Activated CD4-positive, alpha-beta memory T cell treated with anti-CD3 and anti-CD28 coated beads, Interleukin-2, amount 10 ng/mL, durations not matched to agents 7 days and 5 days (primary cell): ENCODE data around the gene ESRRA. TPM values are rescaled to one million over a fixed set of nuclear protein-coding genes. Genes with fewer than 3 reads are reported as not detected.

ENCODE experiments used
- CTCF ChIA-PET: fragments of 350-600 bp; sonication (Branson Sonifier 250); formaldehyde crosslinking; loops from one replicate; lab custom pipeline; 2021; ENCODE audit warnings: antibody characterized with exemption, inconsistent platforms; lab: Charles Lee
- POLR2A ChIA-PET: fragments of 350-600 bp; sonication (Branson Sonifier 250); formaldehyde crosslinking; loops from one replicate; lab custom pipeline; 2021; ENCODE audit warnings: antibody characterized with exemption; lab: Charles Lee
- DNase-seq: peaks from one replicate; pipeline ENCODE4 v3.0.0-alpha.2; 2020
- H3K27ac Mint-ChIP-seq: one replicate; pipeline ENCODE4 v1.8.0; 2021; ENCODE audit warnings: mild to moderate bottlenecking, mixed read lengths
- H3K27me3 Mint-ChIP-seq: one replicate; pipeline ENCODE4 v1.8.0; 2021; ENCODE audit warnings: mixed read lengths
- H3K36me3 Mint-ChIP-seq: one replicate; pipeline ENCODE4 v1.8.0; 2021; ENCODE audit warnings: low read depth, mixed read lengths
- H3K4me1 Mint-ChIP-seq: one replicate; pipeline ENCODE4 v1.8.0; 2021; ENCODE audit warnings: mixed read lengths
- H3K4me3 Mint-ChIP-seq: one replicate; pipeline ENCODE4 v1.8.0; 2021; ENCODE audit warnings: mild to moderate bottlenecking, mixed read lengths
- H3K9me3 Mint-ChIP-seq: one replicate; pipeline ENCODE4 v1.8.0; 2021; ENCODE audit warnings: mixed read lengths
- total RNA-seq, 2 experiments: library from RNA; stranded (reverse); gene quantifications; one replicate each; pipeline ENCODE4 v1.2.3, GENCODE V29; 2021

ESRRA gene
- total RNA-seq, 2 experiments from 2014 or later, result 38.5 to 42.2 TPM

DNA sequence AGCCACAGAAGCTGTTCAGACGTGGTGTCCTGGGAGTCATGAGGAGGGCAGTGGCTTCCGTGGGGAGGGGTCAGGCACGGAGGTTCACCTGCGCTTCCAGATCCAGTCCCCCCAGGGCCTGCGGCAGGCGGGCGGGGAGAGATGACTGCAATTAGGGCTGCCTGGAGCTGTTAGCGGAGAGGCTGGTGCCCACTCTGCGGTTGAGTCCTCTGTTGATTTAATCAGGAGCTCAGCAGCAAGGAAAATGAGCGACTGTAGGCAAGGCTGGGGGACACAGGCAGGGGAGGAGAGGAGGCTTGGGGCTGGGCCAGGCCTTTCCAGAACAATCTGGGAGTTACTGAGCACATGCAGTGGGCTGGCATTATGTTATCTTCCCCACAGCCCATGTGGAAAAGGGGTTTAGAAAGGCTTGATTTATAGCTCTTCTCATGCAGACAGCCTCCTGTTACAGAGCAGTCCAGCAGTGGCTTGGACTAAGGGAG lies 40.9 kb upstream of the ESRRA start:
- DNase-seq, result no peak
- Mint-ChIP-seq H3K4me3 (no peak overlapping the region), H3K27ac (no peak overlapping the region), H3K9me3 (no peaks in the 10 kb centered on the region), H3K36me3 (peaks cover 24% of the 10 kb centered on the region), H3K4me1 (peaks cover 23% of the 10 kb centered on the region), H3K27me3 (no peaks in the 10 kb centered on the region)
- POLR2A ChIA-PET, result interaction anchor here (1.1 to 2.7 kb wide), 3 partner anchors 13 to 23 kb away, joined by 3 to 11 read pairs (median 5); partner anchors contain the start of gene PLCB3
- CTCF ChIA-PET, result interaction anchor here (3.3 kb wide), 1 partner anchor 14 kb away, joined by 16 read pairs; the partner anchor contains the start of gene PLCB3

DNA sequence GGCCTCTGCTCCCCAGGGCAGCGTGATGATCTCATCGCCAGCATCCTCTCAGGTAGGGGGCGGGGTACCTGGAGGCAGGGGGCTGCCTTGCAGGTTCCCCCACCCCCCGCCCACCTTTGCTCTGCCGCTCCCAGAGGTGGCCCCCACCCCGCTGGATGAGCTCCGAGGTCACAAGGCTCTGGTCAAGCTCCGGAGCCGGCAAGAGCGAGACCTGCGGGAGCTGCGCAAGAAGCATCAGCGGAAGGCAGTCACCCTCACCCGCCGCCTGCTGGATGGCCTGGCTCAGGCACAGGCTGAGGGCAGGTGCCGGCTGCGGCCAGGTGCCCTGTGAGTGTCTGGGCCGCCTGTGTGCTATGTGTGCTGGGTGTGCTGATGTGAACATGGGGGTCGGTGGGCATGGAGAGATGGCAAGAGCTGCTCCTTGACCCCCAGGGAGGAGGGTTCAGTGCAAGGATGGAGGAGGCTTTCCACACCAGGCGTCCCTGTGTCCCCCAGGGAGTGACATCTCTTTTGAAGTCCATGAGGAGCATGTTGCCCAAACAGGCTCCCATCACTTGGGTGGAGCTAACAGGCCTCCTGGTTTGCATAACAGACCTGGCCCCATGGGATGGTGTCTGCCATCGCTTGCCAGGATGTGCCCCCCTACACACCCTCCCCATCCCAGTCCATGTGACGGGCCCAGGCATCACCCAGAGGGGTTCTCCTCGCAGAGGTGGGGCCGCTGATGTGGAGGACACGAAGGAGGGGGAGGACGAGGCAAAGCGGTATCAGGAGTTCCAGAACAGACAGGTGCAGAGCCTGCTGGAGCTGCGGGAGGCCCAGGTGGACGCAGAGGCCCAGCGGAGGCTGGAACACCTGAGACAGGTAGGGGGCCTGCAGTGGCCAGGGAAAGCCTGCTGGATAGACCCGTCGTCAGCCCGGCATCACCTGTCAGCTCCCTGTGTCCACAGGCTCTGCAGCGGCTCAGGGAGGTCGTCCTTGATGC lies 39.9 kb upstream of the ESRRA start:
- Mint-ChIP-seq H3K27ac (no peak overlapping the region), H3K4me3 (no peak overlapping the region), H3K4me1 (peaks cover 20% of the 10 kb centered on the region), H3K36me3 (peaks cover 19% of the 10 kb centered on the region), H3K27me3 (no peaks in the 10 kb centered on the region), H3K9me3 (no peaks in the 10 kb centered on the region)
- ChIA-PET POLR2A (interaction anchor here (1.3 to 2.7 kb wide), 2 partner anchors 9 to 14 kb away, joined by 4 to 11 read pairs; partner anchors contain the start of gene PLCB3), CTCF (interaction anchor here (3.3 kb wide), 1 partner anchor 15 kb away, joined by 16 read pairs; the partner anchor contains the start of gene PLCB3)
- no peak for DNase-seq

DNA sequence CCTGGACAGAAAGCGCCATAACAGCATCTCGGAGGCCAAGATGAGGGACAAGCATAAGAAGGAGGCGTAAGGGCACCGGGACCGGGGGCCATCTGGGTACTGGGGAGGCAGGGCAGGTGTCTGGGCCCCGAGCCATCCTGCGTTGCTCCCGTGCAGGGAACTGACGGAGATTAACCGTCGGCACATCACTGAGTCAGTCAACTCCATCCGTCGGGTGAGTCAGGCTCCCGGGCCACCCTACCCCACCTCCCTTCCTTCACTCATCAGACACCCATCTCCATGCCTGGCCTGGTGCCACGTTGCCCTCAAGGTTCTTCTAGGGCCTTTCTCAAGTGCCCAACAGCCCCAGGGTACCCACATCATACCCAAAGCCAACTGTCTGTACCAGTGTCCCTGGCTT lies 39.0 kb upstream of the ESRRA start:
- POLR2A ChIA-PET, result interaction anchor here (1.7 to 6.5 kb wide), 2 partner anchors 12 to 19 kb away, joined by 6 to 131 read pairs; partner anchors contain the start of genes PLCB3 and PPP1R14B
- no peak for DNase-seq
- H3K27ac Mint-ChIP-seq, result peak overlapping the region; percentile 42

DNA sequence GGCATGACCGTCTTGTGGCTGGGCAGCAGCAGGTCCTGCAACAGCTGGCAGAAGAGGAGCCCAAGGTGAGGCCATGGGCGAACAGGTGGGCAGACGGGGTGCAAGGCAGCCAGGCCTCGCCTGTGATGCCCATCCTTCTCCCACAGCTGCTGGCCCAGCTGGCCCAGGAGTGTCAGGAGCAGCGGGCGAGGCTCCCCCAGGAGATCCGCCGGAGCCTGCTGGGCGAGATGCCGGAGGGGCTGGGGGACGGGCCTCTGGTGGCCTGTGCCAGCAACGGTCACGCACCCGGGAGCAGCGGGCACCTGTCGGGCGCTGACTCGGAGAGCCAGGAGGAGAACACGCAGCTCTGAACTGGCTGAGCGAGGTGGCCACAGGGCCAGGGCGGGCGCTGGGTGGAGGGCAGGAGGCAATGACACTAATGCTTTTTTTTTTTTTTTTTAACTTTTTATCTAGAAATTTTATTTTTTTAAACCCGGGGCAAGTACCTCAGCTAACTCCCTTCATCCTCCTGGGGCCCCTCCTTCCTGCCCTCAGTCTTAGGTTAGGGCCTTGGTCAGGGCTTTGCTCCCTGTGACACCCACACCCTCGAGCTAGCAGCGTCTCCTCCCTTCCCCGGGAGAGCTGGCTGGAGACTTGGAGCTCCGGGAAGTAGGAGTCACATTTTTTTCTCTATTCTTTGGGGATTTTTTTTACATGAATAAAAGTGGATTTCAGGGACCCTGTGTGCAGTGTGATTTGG lies 37.9 kb upstream of the ESRRA start:
- Mint-ChIP-seq H3K4me1 (peaks cover 27% of the 10 kb centered on the region), H3K27ac (peak overlapping the region; percentile 89), H3K36me3 (peaks cover 20% of the 10 kb centered on the region), H3K4me3 (no peak overlapping the region), H3K9me3 (no peaks in the 10 kb centered on the region), H3K27me3 (no peaks in the 10 kb centered on the region)
- ChIA-PET CTCF (interaction anchor here (0.7 to 7.0 kb wide), 3 partner anchors 17 to 50 kb away, joined by 3 to 80 read pairs (median 24); partner anchors contain the start of genes CATSPERZ, ESRRA and TRMT112), POLR2A (interaction anchor here (0.9 to 6.5 kb wide), 8 partner anchors 9 to 81 kb away, joined by 5 to 161 read pairs (median 48); partner anchors contain the start of genes BAD, ESRRA, FERMT3 and GPR137)
- no peak for DNase-seq

More for the DNA sequence above, 39.0 kb upstream of the ESRRA start:
- Mint-ChIP-seq H3K27me3 (no peaks in the 10 kb centered on the region), H3K4me3 (no peak overlapping the region), H3K36me3 (peaks cover 19% of the 10 kb centered on the region), H3K9me3 (no peaks in the 10 kb centered on the region), H3K4me1 (peaks cover 20% of the 10 kb centered on the region)
- CTCF ChIA-PET, result interaction anchor here (7.0 kb wide), 1 partner anchor 37 kb away, joined by 80 read pairs; the partner anchor contains the start of genes CATSPERZ and ESRRA

DNA sequence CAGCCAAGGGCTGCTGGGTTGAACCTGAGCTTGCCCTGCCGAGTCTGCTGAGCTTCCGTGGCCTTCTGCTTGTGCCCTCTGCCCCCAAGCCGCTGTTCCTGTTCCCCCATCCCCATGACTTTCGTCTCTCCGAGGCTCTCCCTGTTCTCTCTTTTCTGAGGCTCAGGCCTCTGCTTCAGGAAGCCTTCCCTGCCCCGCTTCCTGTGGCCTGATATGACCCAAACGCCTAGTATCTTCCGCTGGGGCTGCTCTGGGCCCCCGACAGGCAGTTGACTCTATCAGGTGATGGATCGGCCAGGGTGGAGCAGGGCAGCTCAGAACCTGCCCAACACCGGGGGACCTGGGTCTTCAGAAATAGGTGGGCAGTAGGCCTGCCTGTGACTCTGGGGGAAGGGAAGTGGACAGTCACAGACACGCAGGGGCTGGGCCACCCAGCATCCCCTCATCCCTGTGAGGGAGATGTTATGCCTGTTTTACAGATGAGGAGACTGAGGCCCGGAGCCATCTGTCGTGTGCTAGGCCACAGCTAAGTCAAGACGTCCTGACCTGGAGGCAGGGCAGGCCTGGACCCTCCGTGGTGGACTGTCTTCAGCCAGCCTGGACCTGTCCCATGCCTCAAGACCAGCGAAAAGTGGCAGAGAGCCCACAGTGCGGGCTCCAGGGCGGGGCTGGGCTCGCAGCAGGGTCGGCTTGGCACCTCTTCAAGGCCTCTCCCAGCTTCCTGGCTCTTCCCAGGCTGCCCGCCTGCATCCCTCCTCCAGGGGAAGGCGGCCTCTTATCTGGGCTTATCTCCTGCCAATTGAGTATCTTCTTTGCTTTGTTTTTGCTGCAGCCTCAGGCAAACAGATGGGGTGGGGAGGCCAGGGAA lies 37.1 kb upstream of the ESRRA start:
- H3K4me1 Mint-ChIP-seq, result peaks cover 28% of the 10 kb centered on the region
- peak overlapping the region; percentile 85 for H3K4me3 Mint-ChIP-seq
- no peak for DNase-seq
- H3K27ac Mint-ChIP-seq, result peak overlapping the region; percentile 89
- POLR2A ChIA-PET, result interaction anchor here (0.6 to 6.5 kb wide), 19 partner anchors 8 to 82 kb away, joined by 3 to 161 read pairs (median 5); partner anchors contain the start of genes BAD, CATSPERZ, ESRRA and FERMT3
- H3K9me3 Mint-ChIP-seq, result no peaks in the 10 kb centered on the region
- no peaks in the 10 kb centered on the region for H3K27me3 Mint-ChIP-seq
- CTCF ChIA-PET, result interaction anchor here (1.2 to 7.0 kb wide), 9 partner anchors 9 to 81 kb away, joined by 3 to 80 read pairs (median 9); partner anchors contain the start of genes CATSPERZ, ESRRA, FKBP2 and PLCB3
- peaks cover 18% of the 10 kb centered on the region for H3K36me3 Mint-ChIP-seq

DNA sequence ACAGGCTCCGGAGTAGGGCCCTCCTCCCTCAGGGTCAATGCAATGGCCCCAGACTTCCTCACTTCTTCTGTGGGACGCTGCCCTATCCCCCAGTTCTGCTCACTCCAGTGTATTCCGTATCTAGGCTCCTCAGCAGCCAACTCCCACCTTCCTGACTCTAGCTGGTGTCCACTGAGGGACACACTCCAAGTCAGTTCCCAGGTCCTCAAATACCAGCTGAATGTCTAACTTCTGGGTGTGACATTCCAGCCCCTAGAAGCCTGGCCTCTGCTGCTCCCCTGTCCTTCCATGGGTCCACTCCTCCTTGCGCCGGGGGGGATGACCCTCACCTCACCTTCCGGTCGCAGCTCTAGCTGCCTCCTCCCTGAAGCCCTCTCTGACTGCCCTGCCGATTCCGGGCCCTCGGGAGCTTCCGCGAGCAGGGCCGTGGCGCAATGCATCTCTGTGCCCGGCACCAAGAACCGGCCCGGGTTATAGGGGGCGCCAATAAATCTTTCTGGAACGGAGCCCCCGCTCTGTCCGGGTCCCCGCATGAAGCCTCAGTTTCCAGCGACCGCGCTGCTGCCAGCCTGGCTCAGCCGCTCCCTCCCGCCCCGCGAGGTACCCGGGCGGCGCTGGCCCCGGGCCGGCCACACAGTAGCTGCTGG lies 36.3 kb upstream of the ESRRA start:
- DNase-seq, result peak; percentile 60
- Mint-ChIP-seq H3K36me3 (peaks cover 18% of the 10 kb centered on the region), H3K27ac (peak overlapping the region; percentile 89), H3K4me1 (peaks cover 30% of the 10 kb centered on the region), H3K27me3 (no peaks in the 10 kb centered on the region), H3K4me3 (peak overlapping the region; percentile 85), H3K9me3 (no peaks in the 10 kb centered on the region)
- POLR2A ChIA-PET, result interaction anchor here (0.6 to 6.5 kb wide), 18 partner anchors 9 to 83 kb away, joined by 3 to 161 read pairs (median 5); partner anchors contain the start of genes BAD, CATSPERZ, ESRRA and FERMT3
- CTCF ChIA-PET, result interaction anchor here (1.2 to 7.0 kb wide), 10 partner anchors 8 to 82 kb away, joined by 3 to 80 read pairs (median 8); partner anchors contain the start of genes CATSPERZ, ESRRA, FKBP2 and PLCB3

DNA sequence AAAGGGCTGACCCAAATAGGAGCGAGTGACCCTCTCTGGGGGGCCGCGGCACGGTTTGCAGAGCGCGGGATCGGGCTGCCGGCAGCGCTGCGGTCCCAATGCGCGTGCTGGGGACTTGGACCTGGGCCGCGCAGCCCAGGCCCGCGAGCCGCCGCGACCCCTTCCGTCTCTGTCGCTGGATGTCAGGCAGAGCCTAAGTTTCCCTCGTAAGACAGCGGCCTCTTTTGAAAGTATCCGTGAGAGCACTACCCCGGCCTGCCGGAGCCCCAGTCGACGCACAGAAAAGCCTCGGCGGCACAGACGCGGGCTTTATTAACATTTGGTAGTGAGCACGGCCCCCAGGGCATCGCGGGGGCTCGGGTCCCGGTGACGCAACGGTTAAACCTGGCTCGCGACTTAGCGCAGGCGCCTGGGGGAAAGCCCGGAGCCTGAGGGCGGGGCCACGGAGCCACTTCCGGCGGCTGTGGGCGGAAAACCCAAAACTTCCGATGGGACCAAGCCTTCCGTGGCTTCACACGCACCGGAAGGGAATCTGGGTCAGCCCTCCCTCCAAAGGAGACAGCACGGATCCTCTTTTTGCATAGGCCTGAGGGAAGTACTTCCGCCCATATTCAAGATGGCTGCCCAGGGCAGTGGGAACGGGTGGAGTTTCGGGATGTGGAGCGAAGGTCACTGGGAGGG lies 35.6 kb upstream of the ESRRA start:
- Mint-ChIP-seq H3K9me3 (no peaks in the 10 kb centered on the region), H3K4me3 (peak overlapping the region; percentile 85), H3K4me1 (peaks cover 30% of the 10 kb centered on the region), H3K36me3 (peaks cover 18% of the 10 kb centered on the region), H3K27ac (peak overlapping the region; percentile 89), H3K27me3 (no peaks in the 10 kb centered on the region)
- POLR2A ChIA-PET, result interaction anchor here (0.7 to 6.5 kb wide), 22 partner anchors 9 to 865 kb away, joined by 3 to 161 read pairs (median 4); partner anchors contain the start of genes BAD, CATSPERZ, DNAJC4 and ESRRA
- peak; percentile 98 for DNase-seq
- CTCF ChIA-PET, result interaction anchor here (0.9 to 7.0 kb wide), 14 partner anchors 8 to 84 kb away, joined by 3 to 80 read pairs (median 5); partner anchors contain the start of genes BAD, CATSPERZ, ESRRA and FKBP2

DNA sequence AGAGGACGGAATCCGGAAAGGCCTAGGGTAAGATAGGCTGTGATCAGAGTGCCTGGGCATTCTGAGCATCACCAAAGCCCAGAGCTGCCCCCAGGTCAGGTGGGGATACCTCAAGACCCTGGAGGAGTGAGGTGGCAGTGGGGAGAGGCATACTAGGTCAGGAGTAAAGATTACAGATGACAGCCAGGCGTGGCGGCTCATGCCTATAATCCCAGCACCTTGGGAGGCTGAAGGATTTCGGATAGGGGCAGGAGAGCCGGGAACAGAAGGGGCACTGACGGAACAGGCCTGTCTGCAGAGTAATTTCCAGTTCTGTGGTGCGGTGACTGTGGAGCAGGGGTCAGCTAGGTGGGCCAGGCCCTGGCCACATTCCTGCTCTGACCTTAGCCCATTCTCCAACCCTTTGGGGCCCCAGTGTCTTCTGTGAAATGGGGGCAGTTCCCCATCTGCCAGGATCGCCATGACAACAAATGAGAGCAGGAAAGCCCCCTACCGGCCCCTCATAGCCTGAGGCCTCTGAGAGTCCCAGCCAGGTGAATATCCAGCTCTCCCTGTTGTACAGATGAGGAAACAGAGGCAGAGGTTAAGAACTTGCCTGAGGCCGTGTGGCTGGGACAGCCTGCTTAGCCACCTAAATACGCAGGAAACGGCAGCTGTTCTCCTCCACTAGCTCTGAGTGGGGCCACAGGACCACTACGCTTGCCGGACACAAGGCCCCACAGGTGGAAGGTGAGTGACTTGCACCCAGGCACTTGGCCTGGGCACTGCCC lies 30.1 kb upstream of the ESRRA start:
- peaks cover 17% of the 10 kb centered on the region for H3K4me1 Mint-ChIP-seq
- no peak overlapping the region for H3K27ac Mint-ChIP-seq
- no peak for DNase-seq
- POLR2A ChIA-PET, result interaction anchor here (1.4 to 2.3 kb wide), 2 partner anchors 10 to 14 kb away, joined by 6 to 8 read pairs; partner anchors contain the start of genes BAD and GPR137
- no peaks in the 10 kb centered on the region for H3K27me3 Mint-ChIP-seq
- H3K9me3 Mint-ChIP-seq, result no peaks in the 10 kb centered on the region
- CTCF ChIA-PET, result interaction anchor here (0.7 to 1.2 kb wide), 2 partner anchors 17 to 56 kb away, joined by 3 to 4 read pairs; no protein-coding TSS in a partner anchor
- H3K4me3 Mint-ChIP-seq, result no peak overlapping the region
- H3K36me3 Mint-ChIP-seq, result peaks cover 15% of the 10 kb centered on the region

DNA sequence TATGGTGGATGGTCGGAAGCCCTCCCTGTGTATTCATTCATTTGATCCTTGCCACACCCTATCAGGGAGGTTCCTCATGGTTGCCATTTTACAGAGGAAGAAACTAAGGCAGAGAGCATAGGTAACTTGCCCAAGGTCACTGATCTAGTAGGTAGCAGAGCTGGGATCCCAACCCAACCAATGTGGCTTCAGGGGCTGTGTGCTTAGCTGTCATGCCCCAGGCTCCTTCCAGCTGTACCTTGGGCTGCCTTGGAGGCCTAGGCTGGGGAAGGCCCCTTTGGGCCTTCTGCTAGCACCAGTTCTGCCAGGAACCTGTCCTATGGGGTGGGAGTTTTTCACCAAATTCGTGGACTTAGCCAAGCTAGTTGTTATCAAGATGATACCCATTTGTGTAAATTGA lies 29.5 kb upstream of the ESRRA start:
- DNase-seq, result no peak
- Mint-ChIP-seq H3K9me3 (no peaks in the 10 kb centered on the region), H3K27ac (no peak overlapping the region), H3K27me3 (no peaks in the 10 kb centered on the region), H3K4me1 (peaks cover 15% of the 10 kb centered on the region), H3K4me3 (no peak overlapping the region), H3K36me3 (peaks cover 14% of the 10 kb centered on the region)
- ChIA-PET POLR2A (interaction anchor here (1.4 to 2.3 kb wide), 2 partner anchors 9 to 14 kb away, joined by 6 to 8 read pairs; partner anchors contain the start of genes BAD and GPR137), CTCF (no interaction called here)
